22Rv1 (cell line): ENCODE data around the gene INHA.
A peak's percentile ranks its signal among the peaks of the same experiment; 100 is the strongest.

Experiments used
- H3K27ac ChIP-seq: fragments of 450-650 bp; 2 replicates; pipeline ENCODE4 v1.5.1; 2017
- CTCF ChIP-seq: fragments of 450-650 bp; IDR thresholded peaks from 2 replicates; pipeline ENCODE4 v1.5.1; 2017; ENCODE audit warnings: mild to moderate bottlenecking
- ZFX ChIP-seq: fragments of 450-650 bp; IDR thresholded peaks from 2 replicates; pipeline ENCODE4 v1.6.1; 2017; ENCODE audit warnings: antibody characterized with exemption, borderline replicate concordance

The INHA gene

DNA sequence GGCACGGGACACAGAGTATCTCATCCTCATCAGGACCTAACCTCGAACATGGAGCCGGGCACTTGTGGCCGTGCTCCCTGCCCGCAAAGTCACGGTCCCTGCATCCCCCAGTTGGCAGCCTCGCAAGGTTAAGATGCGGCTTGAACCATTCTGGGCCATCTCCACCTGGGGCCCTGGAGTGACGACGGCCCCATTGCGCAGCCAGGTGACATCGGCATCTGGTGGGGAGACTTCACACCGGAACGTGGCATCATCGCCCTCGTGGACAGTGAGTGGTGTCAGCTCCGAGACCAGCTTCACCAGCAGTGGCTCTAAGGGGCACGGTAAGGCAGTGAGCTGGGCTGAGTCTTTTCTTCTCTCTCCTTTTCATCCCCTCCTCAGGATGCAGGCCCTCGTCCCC is 15.7 kb upstream of the INHA start:
- no peak overlapping the region for H3K27ac ChIP-seq
- TF ChIP-seq ZFX (no peak), CTCF (no peak)

DNA sequence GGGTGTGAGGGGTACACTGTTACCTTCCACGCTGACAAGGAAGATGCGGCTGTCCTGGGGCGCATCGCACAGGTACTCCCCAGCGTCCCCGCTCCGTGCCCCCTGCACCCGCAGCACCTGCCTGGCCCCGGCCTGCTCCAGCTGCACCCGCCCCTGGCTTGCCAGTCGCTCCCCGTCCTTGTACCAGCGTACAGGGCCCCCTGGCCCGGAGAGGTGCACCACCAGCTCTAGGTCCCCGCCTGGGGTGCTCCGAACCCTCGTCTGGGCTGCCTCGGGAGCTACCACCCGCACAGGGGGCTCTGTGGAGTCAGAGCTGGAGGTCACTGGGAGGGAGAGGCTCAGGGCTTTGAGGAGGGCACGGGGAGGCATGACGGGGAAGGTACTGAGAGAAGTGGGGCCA is 14.8 kb upstream of the INHA start:
- TF ChIP-seq ZFX (no peak), CTCF (no peak)
- no peak overlapping the region for H3K27ac ChIP-seq

GRCh38 chr2:219557791-219558785 is 14.0 kb upstream of the INHA start:
- TF ChIP-seq CTCF (no peak), ZFX (no peak)
- H3K27ac ChIP-seq, result no peak overlapping the region

GRCh38 chr2:219559156-219559915 is 12.8 kb upstream of the INHA start:
- no peak overlapping the region for H3K27ac ChIP-seq
- TF ChIP-seq CTCF (no peak), ZFX (no peak)

DNA sequence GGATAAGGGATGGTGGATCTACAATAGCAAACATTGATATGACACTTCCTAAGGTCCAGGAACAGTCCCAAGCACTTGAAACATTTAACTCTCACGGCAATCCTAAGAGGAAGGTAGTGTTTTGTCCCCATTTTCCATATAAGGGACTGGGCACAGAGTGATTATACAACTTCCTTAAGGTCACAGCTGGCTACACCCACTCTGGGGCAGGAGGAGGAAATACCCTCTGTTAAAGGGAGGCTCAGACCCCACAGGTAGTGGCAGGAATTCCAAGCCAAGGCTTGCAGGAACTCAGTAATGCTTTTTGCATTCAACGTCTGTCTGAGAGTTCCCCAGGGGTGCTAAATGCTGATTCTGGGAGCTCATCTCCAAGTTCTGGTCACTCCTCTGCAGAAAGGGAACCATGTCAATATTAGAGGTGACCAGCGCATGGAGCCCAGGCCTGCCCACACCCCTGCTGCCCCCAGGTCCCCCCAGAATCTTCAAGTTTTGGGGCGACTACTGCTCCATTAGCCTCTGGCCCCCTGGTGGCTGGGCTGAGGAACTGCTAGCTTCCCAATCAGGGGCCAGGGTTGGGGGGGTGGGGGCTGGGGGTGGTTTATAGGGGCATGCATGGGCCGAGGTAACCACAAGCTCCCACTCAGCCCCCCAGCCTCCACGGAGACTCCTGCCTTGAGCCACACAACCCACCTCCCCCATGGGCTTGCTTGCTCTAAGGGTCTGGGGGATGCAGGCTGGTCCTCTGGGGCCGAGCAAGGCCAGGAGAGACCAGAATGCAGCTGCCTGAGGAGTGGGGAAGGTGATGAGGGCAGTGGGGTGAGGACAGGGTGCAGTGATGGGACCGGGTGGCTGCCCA is 11.8 kb upstream of the INHA start:
- H3K27ac ChIP-seq, result no peak overlapping the region
- TF ChIP-seq CTCF, result peak; percentile 89
- TF ChIP-seq ZFX, result no peak

GRCh38 chr2:219560893-219561178 is 11.3 kb upstream of the INHA start:
- H3K27ac ChIP-seq, result no peak overlapping the region
- TF ChIP-seq ZFX (no peak), CTCF (no peak)
